K562 (cell line): ENCODE data around the gene PITPNB. TPM values are rescaled to one million over a fixed set of nuclear protein-coding genes. Genes with fewer than 3 reads are reported as not detected.

Source experiments
- CBX1 ChIP-seq: sonication (generic); IDR thresholded peaks from 2 replicates; pipeline ENCODE4 v1.6.1; 2016; ENCODE audit warnings: antibody characterized with exemption, low read depth, mild to moderate bottlenecking
- COPS2 ChIP-seq: fragments of 450-650 bp; conservative IDR thresholded peaks from 2 replicates; pipeline ENCODE4 v1.6.1; 2016; ENCODE audit warnings: mild to moderate bottlenecking, moderate library complexity
- EGR1 ChIP-seq: fragments of 450-650 bp; conservative IDR thresholded peaks from 2 replicates; pipeline ENCODE4 v1.6.1; 2017; ENCODE audit warnings: mild to moderate bottlenecking
- HSF4 ChIP-seq: fragments of 250-450 bp; sonication (Bioruptor Pico); IDR thresholded peaks from 2 replicates; pipeline ENCODE4 v2.1.2; 2022; ENCODE audit warnings: mild to moderate bottlenecking, moderate library complexity, borderline replicate concordance
- JUNB ChIP-seq: fragments of 450-650 bp; formaldehyde crosslinking; conservative IDR thresholded peaks from 2 replicates; pipeline ENCODE4 v1.4.0; 2020; ENCODE audit warnings: mild to moderate bottlenecking
- KDM1A ChIP-seq, 2 experiments: fragments of 450-650 bp; IDR thresholded peaks; 2 replicates each; pipeline ENCODE4 v1.6.1; 2016; ENCODE audit warnings: mild to moderate bottlenecking in 2 of 2
- MCM3 ChIP-seq: fragments of 450-650 bp; IDR thresholded peaks from 2 replicates; pipeline ENCODE4 v1.6.1; 2016
- MEIS2 ChIP-seq: fragments of 450-650 bp; IDR thresholded peaks from 2 replicates; pipeline ENCODE4 v1.6.1; 2014; ENCODE audit warnings: mild to moderate bottlenecking; ENCODE audit not compliant: partially characterized antibody
- MXI1 ChIP-seq: IDR thresholded peaks from 2 replicates; pipeline ENCODE4 v1.6.1; 2011; ENCODE audit warnings: low read depth, mild to moderate bottlenecking, improper control_type of control experiment, low read length
- NR2C2 ChIP-seq, 2 experiments: fragments of 200-800 bp in 1 of 2; sonication (Bioruptor generic) in 1 of 2; sonication (generic) in 1 of 2; formaldehyde crosslinking in 1 of 2; IDR thresholded peaks; 2 replicates each; pipeline versions ENCODE4 v1.6.1 to v1.8.0; 2016 to 2022; ENCODE audit warnings: mild to moderate bottlenecking in 1 of 2, missing compliant biosample characterization in 1 of 2, missing genetic modification characterization in 1 of 2, missing genetic modification reagents in 1 of 2
- RAD21 ChIP-seq, 2 experiments: fragments of 250-450 bp in 1 of 2; fragments of 450-650 bp in 1 of 2; sonication (Bioruptor Pico) in 1 of 2; formaldehyde crosslinking in 1 of 2; IDR thresholded peaks in 1 of 2; conservative IDR thresholded peaks in 1 of 2; 2 replicates each; pipeline versions ENCODE4 v1.4.0 to v1.8.0; 2020 to 2022; ENCODE audit warnings: mild to moderate bottlenecking in 2 of 2, moderate library complexity in 1 of 2
- SIN3A ChIP-seq, 2 experiments: fragments of 150-350 bp in 1 of 2; IDR thresholded peaks; 2 replicates each; pipeline ENCODE4 v1.6.1; 2011 to 2016; ENCODE audit warnings: borderline replicate concordance in 2 of 2, low read depth in 2 of 2, low read length in 2 of 2, mild to moderate bottlenecking in 2 of 2, moderate library complexity in 2 of 2; ENCODE audit not compliant: control insufficient read depth in 1 of 2
- SP2 ChIP-seq: IDR thresholded peaks from 2 replicates; pipeline ENCODE4 v1.6.1; 2011; ENCODE audit warnings: mild to moderate bottlenecking, low read depth, low read length, moderate library complexity; ENCODE audit not compliant: poor library complexity, severe bottlenecking; ENCODE audit errors: extremely low read depth
- TOE1 ChIP-seq, 2 experiments: fragments of 450-650 bp in 1 of 2; sonication (generic) in 1 of 2; formaldehyde crosslinking in 1 of 2; IDR thresholded peaks; 2 replicates each; pipeline versions ENCODE4 v1.7.1 to v1.8.0; 2016 to 2022; ENCODE audit warnings: borderline replicate concordance in 2 of 2, mild to moderate bottlenecking in 2 of 2, antibody characterized with exemption in 1 of 2, inconsistent platforms in 1 of 2, low read depth in 1 of 2, missing genetic modification reagents in 1 of 2, moderate library complexity in 1 of 2
- ZC3H11A ChIP-seq: IDR thresholded peaks from 2 replicates; pipeline ENCODE4 v1.6.1; 2012; ENCODE audit warnings: low read depth, low read length, improper control_type of control experiment
- ZNF57 ChIP-seq: fragments of 450-650 bp; formaldehyde crosslinking; IDR thresholded peaks from 2 replicates; pipeline ENCODE4 v1.4.0; 2020; ENCODE audit warnings: mild to moderate bottlenecking, moderate library complexity
- polyA plus RNA-seq, 8 experiments: library from polyadenylated mRNA; depleted of rRNA in 4 of 8; stranded (reverse) in 5 of 8; unstranded in 3 of 8; fragments of >200 nt; fragmentation: Nextera tagmentation in 2 of 8; fragmentation: Illumina TruSeq in 1 of 8; extraction: Ambion mirVana in 2 of 8; extraction: Trizol in 1 of 8; gene quantifications; 2 replicates each; pipeline versions ENCODE4 v1.2.1 to v1.2.3, GENCODE V29; 2011 to 2014; ENCODE audit warnings: inconsistent platforms in 1 of 8, missing spikeins in 1 of 8
- total RNA-seq, 7 experiments: library from RNA; depleted of rRNA in 6 of 7; stranded (reverse); fragments of >200 nt in 6 of 7; fragmentation: Illumina TruSeq in 2 of 7; extraction: Trizol in 2 of 7; gene quantifications; 2 replicates each; pipeline versions ENCODE4 v1.2.1 to v1.2.3, GENCODE V29; 2011 to 2021; ENCODE audit warnings: low replicate concordance in 1 of 7
- TF ChIP-seq, protein P1 (sequence below): sonication (generic); formaldehyde crosslinking; IDR thresholded peaks from 2 replicates; pipeline ENCODE4 v1.8.0; 2022; ENCODE audit warnings: mild to moderate bottlenecking, missing genetic modification reagents
- TF ChIP-seq, protein P2 (sequence below): sonication (generic); formaldehyde crosslinking; IDR thresholded peaks from 2 replicates; pipeline ENCODE4 v1.8.0; 2022; ENCODE audit warnings: missing genetic modification reagents, mild to moderate bottlenecking, borderline replicate concordance

Gene PITPNB
- total and polyA plus RNA-seq, 9 of the 15 experiments (the other 6 are each of a cell fraction or from before 2014, with no cell fraction given), result 13.1 to 52.4 (median 34.7) TPM

DNA sequence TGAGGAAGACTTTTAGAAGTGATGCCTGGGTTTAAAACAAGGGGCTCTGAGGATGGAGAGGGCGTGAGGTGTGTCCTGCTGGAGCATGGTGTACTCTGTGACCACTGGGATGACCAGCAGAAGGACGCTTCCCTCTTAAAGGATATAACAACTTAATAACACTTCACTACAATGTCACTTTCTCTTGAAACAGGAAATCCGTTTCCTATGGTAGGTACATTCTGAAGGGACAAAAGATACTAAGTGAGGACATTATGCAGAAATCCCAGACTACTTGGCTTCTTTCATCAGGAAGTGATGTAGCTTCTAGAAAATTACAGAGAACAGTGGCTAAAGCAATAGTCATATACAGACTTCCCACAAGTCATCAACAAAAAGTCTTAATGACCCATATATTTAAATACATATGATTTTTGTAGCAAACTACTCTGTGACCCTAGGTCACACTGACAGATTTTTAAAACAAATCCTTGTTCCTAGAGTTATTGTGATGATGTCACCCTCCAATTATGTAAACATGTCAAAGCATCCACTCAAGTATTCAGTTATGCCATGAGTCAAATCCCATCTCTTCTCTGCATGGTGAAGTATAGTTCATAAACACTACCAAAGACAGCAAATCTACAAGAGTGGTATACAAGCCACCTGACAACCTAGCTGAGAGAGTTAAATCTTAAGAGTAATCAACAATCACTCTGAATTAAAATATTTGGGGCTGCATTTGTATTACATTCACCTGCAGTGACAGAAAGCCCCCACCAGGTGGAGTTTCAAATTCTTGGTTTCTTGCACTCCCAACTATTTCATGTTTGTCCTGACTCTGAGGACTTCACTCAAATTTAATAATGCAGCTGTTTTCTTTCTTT is 32.8 kb downstream of the PITPNB start (continued):
- TF ChIP-seq SP2, result no peak
- TF ChIP-seq, protein P1, sequence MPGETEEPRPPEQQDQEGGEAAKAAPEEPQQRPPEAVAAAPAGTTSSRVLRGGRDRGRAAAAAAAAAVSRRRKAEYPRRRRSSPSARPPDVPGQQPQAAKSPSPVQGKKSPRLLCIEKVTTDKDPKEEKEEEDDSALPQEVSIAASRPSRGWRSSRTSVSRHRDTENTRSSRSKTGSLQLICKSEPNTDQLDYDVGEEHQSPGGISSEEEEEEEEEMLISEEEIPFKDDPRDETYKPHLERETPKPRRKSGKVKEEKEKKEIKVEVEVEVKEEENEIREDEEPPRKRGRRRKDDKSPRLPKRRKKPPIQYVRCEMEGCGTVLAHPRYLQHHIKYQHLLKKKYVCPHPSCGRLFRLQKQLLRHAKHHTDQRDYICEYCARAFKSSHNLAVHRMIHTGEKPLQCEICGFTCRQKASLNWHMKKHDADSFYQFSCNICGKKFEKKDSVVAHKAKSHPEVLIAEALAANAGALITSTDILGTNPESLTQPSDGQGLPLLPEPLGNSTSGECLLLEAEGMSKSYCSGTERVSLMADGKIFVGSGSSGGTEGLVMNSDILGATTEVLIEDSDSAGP (CRISPR knock-in tag), result no peak
- no peak for TF ChIP-seq COPS2
- TF ChIP-seq SIN3A (IDR thresholded peaks at IDR 0.05; ENCODE audit: borderline replicate concordance in 2 of 2, control insufficient read depth in 1 of 2, low read depth in 2 of 2, low read length in 2 of 2), result no peak
- no peak for TF ChIP-seq TOE1 (IDR thresholded peaks at IDR 0.05; ENCODE audit: borderline replicate concordance)
- no peak for TF ChIP-seq TOE1 (CRISPR knock-in tag; IDR thresholded peaks at IDR 0.05; ENCODE audit: borderline replicate concordance, low read depth)
- no peak for TF ChIP-seq MCM3
- TF ChIP-seq MXI1, result no peak
- TF ChIP-seq NR2C2 (CRISPR knock-in tag; IDR thresholded peaks at IDR 0.05), result no peak
- TF ChIP-seq NR2C2 (tag; IDR thresholded peaks at IDR 0.05), result no peak
- TF ChIP-seq MEIS2, result peak; percentile 8
- TF ChIP-seq HSF4, result no peak
- TF ChIP-seq EGR1, result no peak
- no peak for TF ChIP-seq ZNF57
- TF ChIP-seq JUNB, result no peak
- no peak for TF ChIP-seq CBX1
- TF ChIP-seq RAD21 (CRISPR knock-in tag; conservative IDR thresholded peaks at IDR 0.05 in 1 of 2, IDR thresholded peaks at IDR 0.05 in 1 of 2), result peak; percentile 45 to 63
- no peak for TF ChIP-seq ZC3H11A
- 0 out of 4 replicates have a peak, but pooled peaks of 1 of the 2 experiments have one; percentile 15 for TF ChIP-seq KDM1A (IDR thresholded peaks at IDR 0.05)
- TF ChIP-seq, protein P2, sequence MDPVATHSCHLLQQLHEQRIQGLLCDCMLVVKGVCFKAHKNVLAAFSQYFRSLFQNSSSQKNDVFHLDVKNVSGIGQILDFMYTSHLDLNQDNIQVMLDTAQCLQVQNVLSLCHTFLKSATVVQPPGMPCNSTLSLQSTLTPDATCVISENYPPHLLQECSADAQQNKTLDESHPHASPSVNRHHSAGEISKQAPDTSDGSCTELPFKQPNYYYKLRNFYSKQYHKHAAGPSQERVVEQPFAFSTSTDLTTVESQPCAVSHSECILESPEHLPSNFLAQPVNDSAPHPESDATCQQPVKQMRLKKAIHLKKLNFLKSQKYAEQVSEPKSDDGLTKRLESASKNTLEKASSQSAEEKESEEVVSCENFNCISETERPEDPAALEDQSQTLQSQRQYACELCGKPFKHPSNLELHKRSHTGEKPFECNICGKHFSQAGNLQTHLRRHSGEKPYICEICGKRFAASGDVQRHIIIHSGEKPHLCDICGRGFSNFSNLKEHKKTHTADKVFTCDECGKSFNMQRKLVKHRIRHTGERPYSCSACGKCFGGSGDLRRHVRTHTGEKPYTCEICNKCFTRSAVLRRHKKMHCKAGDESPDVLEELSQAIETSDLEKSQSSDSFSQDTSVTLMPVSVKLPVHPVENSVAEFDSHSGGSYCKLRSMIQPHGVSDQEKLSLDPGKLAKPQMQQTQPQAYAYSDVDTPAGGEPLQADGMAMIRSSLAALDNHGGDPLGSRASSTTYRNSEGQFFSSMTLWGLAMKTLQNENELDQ, result no peak
